Ascending aorta (tissue), 2 donors: ENCODE data around the gene KRTAP9-3. TPM values are rescaled to one million over a fixed set of nuclear protein-coding genes. Genes with fewer than 3 reads are reported as not detected.

ENCODE experiments used
- DNase-seq, 2 donors: peaks; one replicate each; pipeline ENCODE4 v3.0.0-alpha.2; 2019; ENCODE audit warnings: low spot score in 2 of 2
- H3K27ac ChIP-seq, 2 donors: fragments of 200-600 bp; sonication (generic); one replicate each; pipeline ENCODE4 v1.5.1; 2016 to 2017; ENCODE audit warnings: mild to moderate bottlenecking in 1 of 2
- H3K27me3 ChIP-seq: fragments of 200-600 bp; sonication (generic); one replicate; pipeline ENCODE4 v1.5.1; 2017
- H3K36me3 ChIP-seq, 2 donors: fragments of 200-600 bp; sonication (generic); one replicate each; pipeline ENCODE4 v1.5.1; 2016
- H3K4me1 ChIP-seq, 2 donors: fragments of 200-600 bp; sonication (generic); one replicate each; pipeline ENCODE4 v1.5.1; 2016 to 2017; ENCODE audit warnings: mild to moderate bottlenecking in 1 of 2
- H3K4me3 ChIP-seq, 2 donors: fragments of 200-600 bp; sonication (generic); one replicate each; pipeline ENCODE4 v1.5.1; 2016 to 2017; ENCODE audit warnings: mild to moderate bottlenecking in 1 of 2
- H3K9me3 ChIP-seq, 2 donors: fragments of 200-600 bp; sonication (generic); one replicate each; pipeline ENCODE4 v1.5.1; 2016
- CTCF ChIP-seq, 3 experiments: fragments of 200-600 bp in 2 of 3; fragments of 450-650 bp in 1 of 3; sonication (generic) in 2 of 3; IDR thresholded peaks; one replicate each; pipeline ENCODE4 v1.5.1; 2016 to 2019; ENCODE audit warnings: antibody characterized with exemption in 3 of 3, mild to moderate bottlenecking in 1 of 3, moderate library complexity in 1 of 3
- intact Hi-C: fragments of 100-400 bp; cut with DNase I; formaldehyde crosslinking; loops from one replicate; pipeline ENCODE4 v1.15.1; 2023
- total RNA-seq: library from RNA; depleted of rRNA; stranded (reverse); fragments of >200 nt; gene quantifications from one replicate; pipeline ENCODE4 v1.1.0, GENCODE V29; 2016

Gene KRTAP9-3
- total RNA-seq, 1 donor from 2014 or later, result not detected

GRCh38 chr17:41196068-41196467 is 36.2 kb upstream of the KRTAP9-3 start:
- Histone ChIP-seq H3K9me3 (no peaks in the 10 kb centered on the region), H3K4me3 (no peak overlapping the region), H3K27me3 (no peaks in the 10 kb centered on the region), H3K36me3 (no peaks in the 10 kb centered on the region), H3K4me1 (no peaks in the 10 kb centered on the region), H3K27ac (no peak overlapping the region)
- no peak for DNase-seq
- no peak for TF ChIP-seq CTCF (IDR thresholded peaks at IDR 0.05)
- intact Hi-C loops, result no loop called here

DNA sequence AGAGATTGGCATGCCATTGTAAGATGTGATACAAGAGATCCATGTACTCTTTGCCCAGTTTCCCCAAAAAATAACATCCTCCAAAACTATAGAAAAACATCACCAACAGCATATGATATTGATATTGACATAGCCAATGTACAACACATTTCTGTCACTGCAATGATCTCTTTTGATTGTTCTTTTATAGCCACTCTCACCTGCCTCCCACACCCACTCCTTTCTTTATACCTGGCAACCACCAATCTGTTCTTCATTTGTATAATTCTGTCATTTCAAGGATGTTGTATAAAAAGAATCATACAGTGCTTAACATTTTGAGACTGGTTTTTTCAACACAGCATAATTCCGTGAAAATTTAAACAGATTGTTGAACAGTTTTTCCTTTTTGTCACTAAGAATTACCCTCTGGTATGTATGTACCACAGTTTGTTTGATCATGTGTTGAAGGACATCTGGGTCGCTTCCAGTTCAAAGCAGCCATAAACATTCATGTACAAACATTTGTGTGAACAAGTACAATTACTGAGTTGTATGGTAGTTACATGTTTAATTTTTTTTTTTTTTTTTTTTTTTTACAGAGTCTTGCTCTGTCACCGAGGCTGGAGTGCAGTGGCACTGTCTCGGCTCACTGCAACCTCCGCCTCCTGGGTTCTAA is 32.7 kb upstream of the KRTAP9-3 start:
- Histone ChIP-seq H3K9me3 (no peaks in the 10 kb centered on the region), H3K36me3 (no peaks in the 10 kb centered on the region), H3K27ac (no peak overlapping the region), H3K4me3 (no peak overlapping the region), H3K4me1 (no peaks in the 10 kb centered on the region), H3K27me3 (no peaks in the 10 kb centered on the region)
- intact Hi-C loops, result no loop called here
- DNase-seq, result no peak
- no peak for TF ChIP-seq CTCF (IDR thresholded peaks at IDR 0.05)

DNA sequence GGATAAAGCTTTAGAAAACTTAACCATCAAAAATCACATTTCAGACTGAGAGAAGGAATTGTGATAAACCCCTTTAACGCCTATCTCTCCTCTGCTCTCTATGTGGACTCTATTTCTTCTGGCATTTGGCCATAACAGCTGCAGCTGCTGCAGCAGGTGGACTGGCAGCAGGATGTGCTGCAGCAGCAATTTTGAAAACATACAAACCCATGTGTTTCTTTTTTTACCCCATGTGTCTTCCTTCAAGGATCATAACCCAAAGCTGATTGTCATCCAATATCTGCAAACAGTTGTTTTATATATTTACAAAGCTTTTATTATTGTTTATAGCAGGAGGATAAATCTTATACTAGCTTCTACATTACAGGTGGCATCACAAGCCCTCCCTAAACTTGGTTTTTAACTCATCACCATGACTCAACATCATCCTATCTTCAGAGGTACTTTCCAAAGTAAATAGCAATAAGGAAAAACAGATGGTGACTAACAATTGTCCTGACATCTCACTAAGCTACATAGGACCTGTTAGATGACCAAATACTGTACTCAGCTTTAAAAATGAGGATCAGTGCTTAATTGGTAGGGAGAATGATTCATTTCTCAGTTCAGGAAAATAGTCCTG is 20.3 kb upstream of the KRTAP9-3 start:
- H3K4me1 ChIP-seq, result no peaks in the 10 kb centered on the region
- no peaks in the 10 kb centered on the region for H3K36me3 ChIP-seq
- H3K27me3 ChIP-seq, result no peaks in the 10 kb centered on the region
- intact Hi-C loops, result no loop called here
- no peak for TF ChIP-seq CTCF (IDR thresholded peaks at IDR 0.05)
- no peak overlapping the region for H3K27ac ChIP-seq
- no peaks in the 10 kb centered on the region for H3K9me3 ChIP-seq
- H3K4me3 ChIP-seq, result no peak overlapping the region
- DNase-seq, result no peak

DNA sequence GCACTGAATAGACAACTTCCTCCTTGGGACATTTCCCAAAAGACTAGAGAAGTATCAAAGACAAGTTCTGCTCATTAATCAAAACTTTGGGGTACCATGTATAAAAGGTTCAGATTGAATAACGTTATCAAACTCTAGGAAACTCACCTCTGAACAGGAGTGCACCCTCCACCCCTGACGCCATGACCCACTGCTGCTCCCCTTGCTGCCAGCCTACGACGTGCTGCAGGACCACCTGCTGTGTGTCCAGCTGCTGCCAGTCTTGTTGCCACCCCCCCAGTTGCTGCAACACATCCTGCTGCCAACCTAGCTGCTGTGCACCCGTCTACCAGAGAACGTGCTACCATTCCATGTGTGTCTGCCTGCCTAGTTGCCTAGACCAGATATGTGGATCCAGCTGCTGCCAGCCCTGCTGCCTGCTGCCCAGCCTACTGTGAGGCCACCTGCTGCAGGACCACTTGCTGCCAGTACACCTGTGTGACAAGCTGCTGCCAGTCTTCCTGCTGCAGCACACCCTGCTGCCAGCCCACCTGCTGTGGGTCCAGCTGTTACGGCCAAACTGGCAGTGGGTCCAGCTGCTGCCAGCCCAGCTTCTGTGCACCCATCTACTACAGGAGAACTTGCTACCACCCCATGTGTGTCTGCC is 19.6 kb upstream of the KRTAP9-3 start:
- Histone ChIP-seq H3K27me3 (no peaks in the 10 kb centered on the region), H3K27ac (no peak overlapping the region), H3K36me3 (no peaks in the 10 kb centered on the region), H3K9me3 (no peaks in the 10 kb centered on the region), H3K4me3 (no peak overlapping the region), H3K4me1 (no peaks in the 10 kb centered on the region)
- TF ChIP-seq CTCF (IDR thresholded peaks at IDR 0.05), result no peak
- no peak for DNase-seq
- intact Hi-C loops, result no loop called here

DNA sequence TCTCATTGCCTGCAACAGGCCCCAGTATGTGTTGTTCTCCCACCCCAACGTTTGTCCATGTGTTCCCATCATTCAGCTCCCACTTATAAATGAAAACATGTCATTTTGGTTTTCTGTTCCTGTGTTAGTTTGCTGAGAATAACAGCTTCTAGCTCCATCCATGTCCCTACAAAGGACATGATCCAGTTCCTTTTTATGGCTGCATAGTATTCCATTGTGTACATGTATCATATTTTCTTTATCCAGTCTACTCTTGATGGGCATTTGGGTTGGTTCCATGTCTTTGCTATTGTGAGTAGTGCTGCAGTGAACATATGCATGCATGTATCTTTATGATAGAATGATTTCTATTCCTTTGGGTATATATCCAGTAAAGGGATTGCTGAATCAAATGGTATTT is 16.6 kb upstream of the KRTAP9-3 start:
- Histone ChIP-seq H3K4me1 (no peaks in the 10 kb centered on the region), H3K27ac (no peak overlapping the region)
- intact Hi-C loops, result no loop called here

More for the DNA sequence above, 16.6 kb upstream of the KRTAP9-3 start:
- no peak for TF ChIP-seq CTCF (IDR thresholded peaks at IDR 0.05)
- Histone ChIP-seq H3K27me3 (no peaks in the 10 kb centered on the region), H3K9me3 (no peaks in the 10 kb centered on the region), H3K4me3 (no peak overlapping the region), H3K36me3 (no peaks in the 10 kb centered on the region)
- no peak for DNase-seq
